COLO829 (cell line): ENCODE results near the gene RNASEH2B.

Source experiments
- DNase-seq: peaks from one replicate; pipeline ENCODE4 v3.0.0; 2012; ENCODE audit warnings: low spot score

Gene RNASEH2B

GRCh38 chr13:50995854-50996253, 86.3 kb downstream of the RNASEH2B start:
- no peak for DNase-seq

GRCh38 chr13:50998326-50998725, 88.7 kb downstream of the RNASEH2B start:
- DNase-seq = no peak

GRCh38 chr13:50999641-51000040, 90.0 kb downstream of the RNASEH2B start:
- no peak for DNase-seq

GRCh38 chr13:51000061-51000460, 90.5 kb downstream of the RNASEH2B start:
- DNase-seq = no peak

GRCh38 chr13:51000571-51001260, 91.1 kb downstream of the RNASEH2B start:
- DNase-seq = no peak

- DNase-seq = no peak
These were observed 91.7 kb downstream of the RNASEH2B start for GRCh38 chr13:51001335-51001734.

- no peak for DNase-seq
These were observed 93.1 kb downstream of the RNASEH2B start for GRCh38 chr13:51002736-51003135.

- no peak for DNase-seq
These were observed 94.1 kb downstream of the RNASEH2B start for GRCh38 chr13:51003642-51004041.

- no peak for DNase-seq
These were observed 94.7 kb downstream of the RNASEH2B start for GRCh38 chr13:51004111-51004865.

GRCh38 chr13:51004918-51005460, 95.4 kb downstream of the RNASEH2B start:
- no peak for DNase-seq

- DNase-seq = no peak
These were observed 96.0 kb downstream of the RNASEH2B start for GRCh38 chr13:51005566-51005965.
